MCF 10A (cell line): ENCODE data around the gene TWIST2. TPM values are rescaled to one million over a fixed set of nuclear protein-coding genes. Genes with fewer than 3 reads are reported as not detected.

ENCODE experiments used
- BruUV-seq: library from RNA; stranded (reverse); fragments of 400-500 nt; replicated peaks from 2 replicates; lab custom pipeline; 2021; lab: Mats Ljungman, UMichigan
- CTCF ChIA-PET: fragments of 300-600 bp; sonication (Branson Sonifier 250); formaldehyde crosslinking; extraction: SDS; loops from one replicate; lab custom pipeline; 2021; ENCODE audit warnings: antibody characterized with exemption, inconsistent platforms; lab: Yijun Ruan, JAX
- POLR2A ChIA-PET: fragments of 300-600, 350-650 bp; sonication (Branson Sonifier 250); formaldehyde crosslinking; extraction: SDS; loops from one replicate; lab custom pipeline; 2020; ENCODE audit warnings: antibody characterized with exemption, inconsistent platforms; lab: Yijun Ruan, JAX
- DNase-seq: peaks from one replicate; pipeline ENCODE4 v3.0.0-alpha.2; 2018; ENCODE audit not compliant: unreplicated experiment
- H3K27ac Mint-ChIP-seq: one replicate; pipeline ENCODE4 v1.8.0; 2022; ENCODE audit warnings: mild to moderate bottlenecking, low read depth, mixed read lengths; ENCODE audit not compliant: unreplicated experiment
- H3K27me3 Mint-ChIP-seq: one replicate; pipeline ENCODE4 v1.8.0; 2022; ENCODE audit warnings: mixed read lengths; ENCODE audit not compliant: insufficient read depth, unreplicated experiment
- H3K36me3 Mint-ChIP-seq: one replicate; pipeline ENCODE4 v1.8.0; 2022; ENCODE audit warnings: mild to moderate bottlenecking, moderate library complexity, mixed read lengths; ENCODE audit not compliant: insufficient read depth, unreplicated experiment
- H3K4me1 Mint-ChIP-seq: one replicate; pipeline ENCODE4 v1.8.0; 2022; ENCODE audit warnings: mixed read lengths; ENCODE audit not compliant: insufficient read depth, unreplicated experiment
- H3K4me3 Mint-ChIP-seq: one replicate; pipeline ENCODE4 v1.8.0; 2022; ENCODE audit warnings: mild to moderate bottlenecking, moderate library complexity, mixed read lengths; ENCODE audit not compliant: unreplicated experiment
- H3K9me3 Mint-ChIP-seq: one replicate; pipeline ENCODE4 v1.8.0; 2022; ENCODE audit warnings: mixed read lengths; ENCODE audit not compliant: unreplicated experiment
- CTCF ChIP-seq: fragments of 200-600 bp; IDR thresholded peaks from one replicate; pipeline ENCODE4 v1.8.0; 2022; ENCODE audit warnings: antibody characterized with exemption, mild to moderate bottlenecking; ENCODE audit not compliant: unreplicated experiment
- intact Hi-C: fragments of 100-400 bp; cut with micrococcal nuclease; formaldehyde crosslinking; loops from 2 replicates; pipeline ENCODE4 v1.14.1; 2022
- total RNA-seq: library from RNA; stranded (reverse); gene quantifications from 2 replicates; pipeline ENCODE4 v1.2.3, GENCODE V29; 2022

TWIST2 gene
- total RNA-seq, 1 experiment from 2014 or later, result 30.2 TPM

DNA sequence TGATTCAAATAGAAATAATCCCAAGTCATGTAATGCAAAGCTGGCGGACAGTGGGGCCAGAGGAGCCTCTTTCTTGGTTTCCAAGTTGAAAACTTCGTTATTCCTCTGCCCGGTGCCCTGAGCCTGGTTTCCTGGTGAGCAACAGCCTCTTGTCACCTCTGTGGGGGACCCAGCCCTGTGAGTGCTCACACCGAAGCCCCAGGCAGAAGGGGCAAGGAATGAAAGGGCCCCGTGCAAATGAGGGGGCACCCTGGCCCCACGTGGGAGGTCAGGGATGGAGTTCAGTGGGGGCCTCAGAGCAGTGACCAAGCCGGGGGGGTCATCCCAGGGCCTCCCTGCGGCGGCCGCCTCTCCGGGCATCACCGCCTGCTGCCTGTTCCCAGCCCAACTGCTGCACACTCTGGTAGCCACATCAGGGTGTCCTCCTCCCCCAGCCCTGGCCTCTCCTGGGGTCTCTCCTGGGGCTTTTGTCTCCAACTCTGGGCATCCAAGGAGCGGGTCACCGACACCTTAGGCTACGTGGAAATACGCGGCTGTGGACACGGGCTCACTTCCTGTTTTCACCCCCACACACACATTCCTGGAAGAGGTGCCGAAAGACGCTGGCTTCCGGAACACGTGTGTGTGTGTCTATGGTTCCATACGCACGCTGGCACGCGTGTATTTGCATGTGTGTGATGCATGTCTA is 64.5 kb downstream of the TWIST2 start:
- Mint-ChIP-seq H3K4me3 (no peak overlapping the region), H3K27me3 (no peaks in the 10 kb centered on the region), H3K27ac (no peak overlapping the region), H3K9me3 (peaks cover 8% of the 10 kb centered on the region), H3K36me3 (peaks cover 37% of the 10 kb centered on the region), H3K4me1 (peaks cover 33% of the 10 kb centered on the region)
- DNase-seq, result no peak
- no peak for TF ChIP-seq CTCF
- BruUV-seq, result no TSS peak
- CTCF ChIA-PET, result no interaction called here
- POLR2A ChIA-PET, result interaction anchor here (0.7 kb wide), 1 partner anchor 197 kb away, joined by 3 read pairs; no protein-coding TSS in a partner anchor
- intact Hi-C loops, result no loop called here

DNA sequence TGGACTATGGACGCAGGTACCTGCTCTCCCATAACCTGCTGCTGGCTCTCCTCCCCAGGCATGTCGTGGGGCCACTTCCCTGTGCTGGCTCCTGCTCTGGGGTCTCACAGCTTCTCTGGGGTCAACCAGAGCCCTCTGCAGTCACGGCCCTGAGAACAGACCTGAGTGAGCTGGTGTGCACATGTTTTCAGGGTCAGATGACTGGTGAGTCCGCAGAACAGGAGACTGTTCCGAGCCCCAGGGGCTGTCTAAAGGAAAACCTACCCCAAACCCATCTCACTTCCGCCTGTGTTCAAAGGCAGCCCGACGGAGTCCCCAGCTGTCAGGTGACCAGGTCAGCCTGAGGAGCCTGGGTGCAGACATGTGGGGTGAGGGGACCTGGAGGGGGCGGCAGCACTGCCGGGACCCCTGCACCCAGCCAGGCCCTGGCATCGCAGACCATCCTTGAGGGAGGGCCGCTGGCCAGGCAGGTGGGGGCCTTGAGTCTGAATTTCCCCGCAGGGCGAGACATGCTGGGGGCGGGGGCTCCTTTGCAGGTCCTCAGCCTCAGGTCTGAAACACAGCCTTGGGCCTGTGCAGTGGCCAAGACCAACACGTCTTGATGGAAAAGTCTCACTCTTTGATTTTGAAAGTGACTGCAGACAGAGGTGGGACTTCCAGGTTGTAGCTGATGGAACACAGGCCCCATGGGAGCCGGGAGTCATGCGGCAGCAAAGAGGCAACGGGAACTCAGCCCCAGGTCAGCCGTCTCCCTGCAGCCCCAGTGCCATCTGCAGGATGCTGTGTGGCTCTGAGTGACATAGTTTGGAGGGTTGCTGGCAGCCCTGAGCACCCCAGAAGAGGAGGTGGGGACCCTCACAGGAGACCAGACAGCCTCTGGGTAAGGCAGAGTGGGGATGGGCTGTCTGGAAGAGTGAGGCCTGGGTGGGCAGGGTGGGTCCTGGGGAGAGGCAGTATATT is 65.3 kb downstream of the TWIST2 start:
- no TSS peak for BruUV-seq
- no peak for TF ChIP-seq CTCF
- intact Hi-C loops, result no loop called here
- Mint-ChIP-seq H3K27ac (no peak overlapping the region), H3K4me1 (peaks cover 33% of the 10 kb centered on the region), H3K4me3 (no peak overlapping the region), H3K9me3 (peaks cover 8% of the 10 kb centered on the region), H3K27me3 (no peaks in the 10 kb centered on the region), H3K36me3 (peaks cover 37% of the 10 kb centered on the region)
- ChIA-PET CTCF (no interaction called here), POLR2A (interaction anchor here (0.7 kb wide), 1 partner anchor 198 kb away, joined by 3 read pairs; no protein-coding TSS in a partner anchor)
- no peak for DNase-seq

DNA sequence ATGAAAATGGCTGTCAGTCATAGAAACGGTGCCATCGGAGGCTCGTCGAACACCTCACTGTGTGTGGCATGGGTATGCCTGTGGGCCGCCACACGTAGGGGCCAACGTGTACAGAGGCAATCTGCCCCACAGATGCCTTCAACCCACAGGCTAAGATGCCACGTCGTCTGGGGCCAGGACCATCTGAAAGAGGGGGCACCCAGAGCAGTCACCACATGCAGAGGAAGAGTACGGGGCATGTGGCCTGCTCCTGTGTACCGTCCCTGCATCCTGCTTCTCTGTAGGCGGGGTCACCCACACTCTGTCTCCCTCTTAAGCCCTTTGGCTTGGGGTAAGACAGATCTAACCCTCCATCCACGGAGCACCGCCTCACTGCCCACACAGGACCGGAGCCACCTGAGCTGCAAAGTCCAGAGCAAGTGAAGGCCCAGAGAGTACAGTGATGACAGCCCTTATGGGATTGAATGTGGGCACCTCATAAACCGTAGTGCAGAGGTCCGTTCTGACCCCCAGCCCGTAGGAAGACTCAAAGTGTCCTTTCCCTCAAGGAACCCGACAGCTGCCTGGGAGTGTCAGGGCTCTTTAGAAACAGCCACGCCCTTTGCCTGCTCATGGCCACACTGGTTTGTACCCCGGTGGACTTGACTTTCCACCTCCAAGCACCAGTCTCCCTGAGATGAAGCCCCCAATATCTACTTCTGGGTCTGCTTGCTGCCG is 66.2 kb downstream of the TWIST2 start:
- DNase-seq, result no peak
- Mint-ChIP-seq H3K27me3 (no peaks in the 10 kb centered on the region), H3K9me3 (peaks cover 8% of the 10 kb centered on the region), H3K27ac (no peak overlapping the region), H3K4me1 (peaks cover 33% of the 10 kb centered on the region), H3K36me3 (peaks cover 37% of the 10 kb centered on the region), H3K4me3 (no peak overlapping the region)
- no peak for TF ChIP-seq CTCF
- BruUV-seq, result no TSS peak
- intact Hi-C loops, result no loop called here
- ChIA-PET CTCF (no interaction called here), POLR2A (no interaction called here)
